Osteoblast (primary cell): ENCODE results near the gene SORCS1. TPM values are rescaled to one million over a fixed set of nuclear protein-coding genes. Genes with fewer than 3 reads are reported as not detected.

Experiments
- DNase-seq: peaks from one replicate; pipeline ENCODE4 v3.0.0; 2011; ENCODE audit warnings: low spot score, mixed read lengths; ENCODE audit not compliant: insufficient read length; ENCODE audit errors: missing footprints
- H2AFZ ChIP-seq: 2 replicates; pipeline ENCODE4 v1.6.0; 2011; ENCODE audit warnings: mild to moderate bottlenecking, low read length
- H3K27ac ChIP-seq: 2 replicates; pipeline ENCODE4 v1.5.1; 2011; ENCODE audit warnings: mild to moderate bottlenecking, low read depth, low read length, moderate library complexity
- H3K27me3 ChIP-seq: 2 replicates; pipeline ENCODE4 v1.6.0; 2012; ENCODE audit warnings: mild to moderate bottlenecking, control low read depth, inconsistent platforms, low read length, moderate library complexity; ENCODE audit not compliant: insufficient read depth
- H3K36me3 ChIP-seq: 2 replicates; pipeline ENCODE4 v1.5.1; 2011; ENCODE audit warnings: mild to moderate bottlenecking, low read length, control low read depth, moderate library complexity; ENCODE audit not compliant: insufficient read depth
- H3K4me1 ChIP-seq: 2 replicates; pipeline ENCODE4 v1.5.1; 2011; ENCODE audit warnings: mild to moderate bottlenecking, low read length, control low read depth, moderate library complexity; ENCODE audit not compliant: insufficient read depth
- H3K4me2 ChIP-seq: 2 replicates; pipeline ENCODE4 v1.6.0; 2011; ENCODE audit warnings: mild to moderate bottlenecking, low read length; ENCODE audit not compliant: insufficient read depth
- H3K4me3 ChIP-seq: fragments of 200-600 bp; sonication (generic); 3 replicates; pipeline ENCODE4 v1.5.1; 2012; ENCODE audit warnings: mild to moderate bottlenecking, low read length, inconsistent platforms; ENCODE audit not compliant: insufficient read depth
- H3K79me2 ChIP-seq: 2 replicates; pipeline ENCODE4 v1.6.0; 2012; ENCODE audit warnings: mild to moderate bottlenecking, low read length, control low read depth, inconsistent platforms; ENCODE audit not compliant: insufficient read depth
- H3K9me3 ChIP-seq: 2 replicates; pipeline ENCODE4 v1.5.1; 2011; ENCODE audit warnings: low read depth, low read length, control low read depth
- H4K20me1 ChIP-seq: 2 replicates; pipeline ENCODE4 v1.6.0; 2012; ENCODE audit warnings: mild to moderate bottlenecking, low read length, control low read depth; ENCODE audit not compliant: insufficient read depth
- CTCF ChIP-seq: IDR thresholded peaks from 2 replicates; pipeline ENCODE4 v1.5.1; 2011; ENCODE audit warnings: mild to moderate bottlenecking, low read depth, low read length, moderate library complexity; ENCODE audit errors: extremely low read depth
- total RNA-seq: library from RNA; depleted of rRNA; stranded (reverse); fragments of >200 nt; gene quantifications from 2 replicates; pipeline ENCODE4 v1.2.3, GENCODE V29; 2012

Gene SORCS1
- total RNA-seq, 1 donor: not detected

- no peaks in the 10 kb centered on the region for H3K27me3 ChIP-seq
- no peaks in the 10 kb centered on the region for H3K9me3 ChIP-seq
- no peak overlapping the region for H3K4me3 ChIP-seq
- H3K4me1 ChIP-seq: no peaks in the 10 kb centered on the region
- TF ChIP-seq CTCF: no peak
- H2AFZ ChIP-seq: no peak overlapping the region
- H4K20me1 ChIP-seq: no peaks in the 10 kb centered on the region
- H3K79me2 ChIP-seq: no peaks in the 10 kb centered on the region
- H3K27ac ChIP-seq: no peak overlapping the region
- H3K36me3 ChIP-seq: no peaks in the 10 kb centered on the region
- DNase-seq: no peak
- H3K4me2 ChIP-seq: no peak overlapping the region
Measured at GRCh38 chr10:106734220-106734619, 430.3 kb downstream of the SORCS1 start.

- no peak for DNase-seq
- no peaks in the 10 kb centered on the region for H3K36me3 ChIP-seq
- H3K27ac ChIP-seq: no peak overlapping the region
- H4K20me1 ChIP-seq: no peaks in the 10 kb centered on the region
- no peak for TF ChIP-seq CTCF
- H3K9me3 ChIP-seq: peaks cover 2% of the 10 kb centered on the region
- H3K79me2 ChIP-seq: no peaks in the 10 kb centered on the region
- no peaks in the 10 kb centered on the region for H3K4me1 ChIP-seq
- no peak overlapping the region for H3K4me2 ChIP-seq
- no peak overlapping the region for H2AFZ ChIP-seq
- H3K4me3 ChIP-seq: no peak overlapping the region
- H3K27me3 ChIP-seq: no peaks in the 10 kb centered on the region
Measured at GRCh38 chr10:106728232-106728631, 436.3 kb downstream of the SORCS1 start.

GRCh38 chr10:106727170-106727569 lies 437.3 kb downstream of the SORCS1 start:
- no peak overlapping the region for H3K27ac ChIP-seq
- peaks cover 2% of the 10 kb centered on the region for H3K9me3 ChIP-seq
- no peaks in the 10 kb centered on the region for H4K20me1 ChIP-seq
- H3K79me2 ChIP-seq: no peaks in the 10 kb centered on the region
- H2AFZ ChIP-seq: no peak overlapping the region
- no peak overlapping the region for H3K4me3 ChIP-seq
- TF ChIP-seq CTCF: no peak
- H3K36me3 ChIP-seq: no peaks in the 10 kb centered on the region
- no peak for DNase-seq
- no peak overlapping the region for H3K4me2 ChIP-seq
- H3K27me3 ChIP-seq: no peaks in the 10 kb centered on the region
- H3K4me1 ChIP-seq: no peaks in the 10 kb centered on the region

GRCh38 chr10:106722524-106722923 lies 442.0 kb downstream of the SORCS1 start:
- H3K27ac ChIP-seq: no peak overlapping the region
- no peaks in the 10 kb centered on the region for H3K4me1 ChIP-seq
- H2AFZ ChIP-seq: no peak overlapping the region
- H3K27me3 ChIP-seq: no peaks in the 10 kb centered on the region
- H3K4me2 ChIP-seq: no peak overlapping the region
- H3K79me2 ChIP-seq: no peaks in the 10 kb centered on the region
- no peaks in the 10 kb centered on the region for H3K36me3 ChIP-seq
- H3K9me3 ChIP-seq: no peaks in the 10 kb centered on the region
- no peak for TF ChIP-seq CTCF
- no peak overlapping the region for H3K4me3 ChIP-seq
- no peaks in the 10 kb centered on the region for H4K20me1 ChIP-seq
- DNase-seq: no peak
